K562 (cell line): ENCODE results near the gene HERC5. TPM values are rescaled to one million over a fixed set of nuclear protein-coding genes. Genes with fewer than 3 reads are reported as not detected.
A peak's percentile ranks its signal among the peaks of the same experiment; 100 is the strongest.
"Not testable (repeated sequence)": the region's sequence is repeated elsewhere in the genome, so short reads cannot be mapped to it uniquely, and the experiment has no call there.

ENCODE experiments used
- L3MBTL2 ChIP-seq: fragments of 450-650 bp; IDR thresholded peaks from 2 replicates; pipeline ENCODE4 v1.6.1; 2016; ENCODE audit warnings: mild to moderate bottlenecking, moderate library complexity
- polyA plus RNA-seq, 8 experiments: library from polyadenylated mRNA; depleted of rRNA in 4 of 8; stranded (reverse) in 5 of 8; unstranded in 3 of 8; fragments of >200 nt; fragmentation: Nextera tagmentation in 2 of 8; fragmentation: Illumina TruSeq in 1 of 8; extraction: Ambion mirVana in 2 of 8; extraction: Trizol in 1 of 8; gene quantifications; 2 replicates each; pipeline versions ENCODE4 v1.2.1 to v1.2.3, GENCODE V29; 2011 to 2014; ENCODE audit warnings: inconsistent platforms in 1 of 8, missing spikeins in 1 of 8
- total RNA-seq, 7 experiments: library from RNA; depleted of rRNA in 6 of 7; stranded (reverse); fragments of >200 nt in 6 of 7; fragmentation: Illumina TruSeq in 2 of 7; extraction: Trizol in 2 of 7; gene quantifications; 2 replicates each; pipeline versions ENCODE4 v1.2.1 to v1.2.3, GENCODE V29; 2011 to 2021; ENCODE audit warnings: low replicate concordance in 1 of 7
- TF ChIP-seq, protein P1 (sequence below), 2 experiments: fragments of 450-650 bp; formaldehyde crosslinking in 1 of 2; IDR thresholded peaks; 2 replicates each; pipeline versions ENCODE4 v1.4.0 to v1.6.1; 2014 to 2020; ENCODE audit warnings: mild to moderate bottlenecking in 2 of 2, borderline replicate concordance in 1 of 2, low read depth in 1 of 2

Gene HERC5
- total and polyA plus RNA-seq, 9 of the 15 experiments (the other 6 are each of a cell fraction or from before 2014, with no cell fraction given) = 0.18 TPM; not detected in 8

DNA sequence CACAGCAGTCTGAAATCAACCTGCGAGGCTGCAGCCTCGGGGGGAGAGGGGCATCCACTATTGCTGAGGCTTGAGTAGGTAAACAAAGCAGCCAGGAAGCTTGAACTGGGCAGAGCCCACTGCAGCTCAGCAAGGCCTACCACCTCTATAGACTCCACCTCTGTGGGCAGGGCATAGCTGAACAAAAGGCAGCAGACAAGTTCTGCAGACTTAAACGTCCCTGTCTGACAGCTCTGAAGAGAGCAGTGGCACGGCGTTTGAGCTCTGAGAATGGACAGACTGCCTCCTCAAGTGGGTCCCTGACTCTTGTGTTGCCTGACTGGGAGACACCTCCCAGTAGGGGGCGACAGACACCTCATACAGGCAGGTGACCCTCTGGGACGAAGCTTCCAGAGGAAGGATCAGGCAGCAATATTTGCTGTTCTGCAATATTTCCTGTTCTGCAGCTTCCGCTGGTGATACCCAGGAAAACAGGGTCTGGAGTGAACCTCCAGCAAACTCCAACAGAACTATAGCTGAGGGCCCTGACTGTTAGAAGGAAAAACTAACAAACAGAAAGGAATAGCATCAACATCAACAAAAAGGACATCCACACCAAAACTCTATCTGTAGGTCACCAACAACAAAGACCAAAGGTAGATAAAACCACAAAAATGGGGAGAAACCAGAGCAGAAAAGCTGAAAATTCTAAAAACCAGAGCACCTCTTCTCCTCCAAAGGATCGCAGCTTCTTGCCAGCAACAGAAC lies 82.6 kb downstream of the HERC5 start (continued):
- TF ChIP-seq, protein P1, sequence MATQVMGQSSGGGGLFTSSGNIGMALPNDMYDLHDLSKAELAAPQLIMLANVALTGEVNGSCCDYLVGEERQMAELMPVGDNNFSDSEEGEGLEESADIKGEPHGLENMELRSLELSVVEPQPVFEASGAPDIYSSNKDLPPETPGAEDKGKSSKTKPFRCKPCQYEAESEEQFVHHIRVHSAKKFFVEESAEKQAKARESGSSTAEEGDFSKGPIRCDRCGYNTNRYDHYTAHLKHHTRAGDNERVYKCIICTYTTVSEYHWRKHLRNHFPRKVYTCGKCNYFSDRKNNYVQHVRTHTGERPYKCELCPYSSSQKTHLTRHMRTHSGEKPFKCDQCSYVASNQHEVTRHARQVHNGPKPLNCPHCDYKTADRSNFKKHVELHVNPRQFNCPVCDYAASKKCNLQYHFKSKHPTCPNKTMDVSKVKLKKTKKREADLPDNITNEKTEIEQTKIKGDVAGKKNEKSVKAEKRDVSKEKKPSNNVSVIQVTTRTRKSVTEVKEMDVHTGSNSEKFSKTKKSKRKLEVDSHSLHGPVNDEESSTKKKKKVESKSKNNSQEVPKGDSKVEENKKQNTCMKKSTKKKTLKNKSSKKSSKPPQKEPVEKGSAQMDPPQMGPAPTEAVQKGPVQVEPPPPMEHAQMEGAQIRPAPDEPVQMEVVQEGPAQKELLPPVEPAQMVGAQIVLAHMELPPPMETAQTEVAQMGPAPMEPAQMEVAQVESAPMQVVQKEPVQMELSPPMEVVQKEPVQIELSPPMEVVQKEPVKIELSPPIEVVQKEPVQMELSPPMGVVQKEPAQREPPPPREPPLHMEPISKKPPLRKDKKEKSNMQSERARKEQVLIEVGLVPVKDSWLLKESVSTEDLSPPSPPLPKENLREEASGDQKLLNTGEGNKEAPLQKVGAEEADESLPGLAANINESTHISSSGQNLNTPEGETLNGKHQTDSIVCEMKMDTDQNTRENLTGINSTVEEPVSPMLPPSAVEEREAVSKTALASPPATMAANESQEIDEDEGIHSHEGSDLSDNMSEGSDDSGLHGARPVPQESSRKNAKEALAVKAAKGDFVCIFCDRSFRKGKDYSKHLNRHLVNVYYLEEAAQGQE (IDR thresholded peaks at IDR 0.05; ENCODE audit: borderline replicate concordance) = peak; percentile 63
- TF ChIP-seq, protein P1 (CRISPR knock-in tag; IDR thresholded peaks at IDR 0.05; ENCODE audit: low read depth) = not testable (repeated sequence)
- 0 out of 2 replicates have a peak, but pooled peaks have one; percentile 27 for TF ChIP-seq L3MBTL2
